HepG2 (cell line): ENCODE data around the gene FUCA2. TPM values are rescaled to one million over a fixed set of nuclear protein-coding genes. Genes with fewer than 3 reads are reported as not detected.

Experiments used
- ATF7 ChIP-seq, 2 experiments: fragments of 450-650 bp in 1 of 2; sonication (generic) in 1 of 2; formaldehyde crosslinking in 1 of 2; IDR thresholded peaks; 2 replicates each; pipeline versions ENCODE4 v1.4.0 to v1.6.1; 2016 to 2020; ENCODE audit warnings: antibody characterized with exemption in 1 of 2, mild to moderate bottlenecking in 1 of 2, missing genetic modification reagents in 1 of 2
- HOXA7 ChIP-seq: sonication (generic); formaldehyde crosslinking; IDR thresholded peaks from 2 replicates; pipeline ENCODE4 v1.8.1; 2022; ENCODE audit warnings: mild to moderate bottlenecking, missing genetic modification reagents, moderate library complexity
- KLF12 ChIP-seq: sonication (generic); formaldehyde crosslinking; IDR thresholded peaks from 2 replicates; pipeline ENCODE4 v1.4.0; 2020; ENCODE audit warnings: missing genetic modification reagents, borderline replicate concordance
- RARA ChIP-seq: IDR thresholded peaks from 2 replicates; pipeline ENCODE4 v1.6.1; 2016; ENCODE audit warnings: missing genetic modification reagents, missing compliant biosample characterization
- ZNF24 ChIP-seq: fragments of 450-650 bp; IDR thresholded peaks from 2 replicates; pipeline ENCODE4 v1.6.1; 2017; ENCODE audit warnings: antibody characterized with exemption, mild to moderate bottlenecking
- polyA plus RNA-seq, 8 experiments: library from polyadenylated mRNA; depleted of rRNA in 3 of 8; stranded (reverse) in 7 of 8; unstranded in 1 of 8; fragments of >200 nt; fragmentation: Illumina TruSeq in 4 of 8; extraction: Trizol in 4 of 8; gene quantifications; 2 replicates each; pipeline versions ENCODE4 v1.2.1 to v1.2.3, GENCODE V29; 2011 to 2016; ENCODE audit warnings: low read depth in 4 of 8, missing spikeins in 1 of 8, mixed read lengths in 1 of 8; ENCODE audit not compliant: insufficient read depth in 1 of 8
- total RNA-seq, 5 experiments: library from RNA; depleted of rRNA; stranded (reverse); fragments of >200 nt; fragmentation: Illumina TruSeq; extraction: Trizol; gene quantifications; 2 replicates each; pipeline ENCODE4 v1.2.3, GENCODE V29; 2016; ENCODE audit warnings: low read depth in 1 of 5
- TF ChIP-seq, protein P1 (sequence below): sonication (generic); formaldehyde crosslinking; IDR thresholded peaks from 2 replicates; pipeline ENCODE4 v1.5.0; 2020; ENCODE audit warnings: missing genetic modification reagents
- TF ChIP-seq, protein P2 (sequence below): sonication (generic); formaldehyde crosslinking; IDR thresholded peaks from 2 replicates; pipeline ENCODE4 v1.8.0; 2022; ENCODE audit warnings: missing genetic modification reagents, low read depth, mild to moderate bottlenecking, borderline replicate concordance
- TF ChIP-seq, protein P3 (sequence below): sonication (generic); formaldehyde crosslinking; IDR thresholded peaks from 2 replicates; pipeline ENCODE4 v1.5.1; 2020; ENCODE audit warnings: mild to moderate bottlenecking, missing genetic modification reagents, borderline replicate concordance

The FUCA2 gene
- total and polyA plus RNA-seq, 2 of the 13 experiments (the other 11 are each of a cell fraction or from before 2014, with no cell fraction given): 87.4 to 144 TPM

DNA sequence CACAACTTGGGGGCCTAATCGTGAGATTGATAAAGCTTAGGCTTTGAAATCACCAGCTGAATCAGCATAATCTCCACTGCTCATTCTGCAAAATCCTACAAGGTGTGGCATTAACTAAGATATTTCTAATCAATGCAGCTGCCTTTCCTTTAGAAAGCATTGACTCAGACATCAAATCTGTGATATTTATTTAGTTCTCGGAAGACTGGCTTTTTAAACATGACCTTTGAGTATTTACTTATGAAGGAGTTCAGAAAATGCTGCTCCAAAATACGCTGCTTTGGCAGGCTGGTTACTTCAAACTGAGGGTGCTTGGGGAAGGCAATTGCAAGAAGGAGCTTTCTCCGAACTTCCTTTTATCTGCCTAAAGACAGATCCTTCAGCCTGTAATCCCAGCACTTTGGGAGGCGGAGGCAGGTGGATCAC lies 23.7 kb upstream of the FUCA2 start (continued):
- no peak for TF ChIP-seq HOXA7 (CRISPR knock-in tag)
- no peak for TF ChIP-seq KLF12 (CRISPR knock-in tag)
- peak; percentile 45; the same call in 1 of the 2 replicates for TF ChIP-seq RARA (CRISPR knock-in tag)
- TF ChIP-seq, protein P1, sequence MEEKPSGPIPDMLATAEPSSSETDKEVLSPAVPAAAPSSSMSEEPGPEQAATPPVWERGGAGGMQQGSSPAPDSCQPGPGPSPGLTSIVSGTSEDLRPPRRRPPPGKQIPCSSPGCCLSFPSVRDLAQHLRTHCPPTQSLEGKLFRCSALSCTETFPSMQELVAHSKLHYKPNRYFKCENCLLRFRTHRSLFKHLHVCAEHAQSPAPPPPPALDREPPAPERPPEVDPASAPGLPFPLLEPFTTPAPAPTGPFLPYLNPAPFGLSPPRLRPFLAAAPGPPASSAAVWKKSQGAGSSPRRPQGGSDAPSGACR: no peak
- TF ChIP-seq ZNF24: no peak
- TF ChIP-seq, protein P2, sequence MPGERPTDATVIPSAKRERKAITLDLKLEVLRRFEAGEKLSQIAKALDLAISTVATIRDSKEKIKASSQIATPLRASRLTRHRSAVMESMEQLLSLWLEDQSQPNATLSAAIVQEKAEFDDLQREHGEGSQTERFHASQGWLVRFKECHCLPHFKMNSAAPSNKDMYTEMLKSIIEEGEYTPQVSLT: no peak
- TF ChIP-seq, protein P3, sequence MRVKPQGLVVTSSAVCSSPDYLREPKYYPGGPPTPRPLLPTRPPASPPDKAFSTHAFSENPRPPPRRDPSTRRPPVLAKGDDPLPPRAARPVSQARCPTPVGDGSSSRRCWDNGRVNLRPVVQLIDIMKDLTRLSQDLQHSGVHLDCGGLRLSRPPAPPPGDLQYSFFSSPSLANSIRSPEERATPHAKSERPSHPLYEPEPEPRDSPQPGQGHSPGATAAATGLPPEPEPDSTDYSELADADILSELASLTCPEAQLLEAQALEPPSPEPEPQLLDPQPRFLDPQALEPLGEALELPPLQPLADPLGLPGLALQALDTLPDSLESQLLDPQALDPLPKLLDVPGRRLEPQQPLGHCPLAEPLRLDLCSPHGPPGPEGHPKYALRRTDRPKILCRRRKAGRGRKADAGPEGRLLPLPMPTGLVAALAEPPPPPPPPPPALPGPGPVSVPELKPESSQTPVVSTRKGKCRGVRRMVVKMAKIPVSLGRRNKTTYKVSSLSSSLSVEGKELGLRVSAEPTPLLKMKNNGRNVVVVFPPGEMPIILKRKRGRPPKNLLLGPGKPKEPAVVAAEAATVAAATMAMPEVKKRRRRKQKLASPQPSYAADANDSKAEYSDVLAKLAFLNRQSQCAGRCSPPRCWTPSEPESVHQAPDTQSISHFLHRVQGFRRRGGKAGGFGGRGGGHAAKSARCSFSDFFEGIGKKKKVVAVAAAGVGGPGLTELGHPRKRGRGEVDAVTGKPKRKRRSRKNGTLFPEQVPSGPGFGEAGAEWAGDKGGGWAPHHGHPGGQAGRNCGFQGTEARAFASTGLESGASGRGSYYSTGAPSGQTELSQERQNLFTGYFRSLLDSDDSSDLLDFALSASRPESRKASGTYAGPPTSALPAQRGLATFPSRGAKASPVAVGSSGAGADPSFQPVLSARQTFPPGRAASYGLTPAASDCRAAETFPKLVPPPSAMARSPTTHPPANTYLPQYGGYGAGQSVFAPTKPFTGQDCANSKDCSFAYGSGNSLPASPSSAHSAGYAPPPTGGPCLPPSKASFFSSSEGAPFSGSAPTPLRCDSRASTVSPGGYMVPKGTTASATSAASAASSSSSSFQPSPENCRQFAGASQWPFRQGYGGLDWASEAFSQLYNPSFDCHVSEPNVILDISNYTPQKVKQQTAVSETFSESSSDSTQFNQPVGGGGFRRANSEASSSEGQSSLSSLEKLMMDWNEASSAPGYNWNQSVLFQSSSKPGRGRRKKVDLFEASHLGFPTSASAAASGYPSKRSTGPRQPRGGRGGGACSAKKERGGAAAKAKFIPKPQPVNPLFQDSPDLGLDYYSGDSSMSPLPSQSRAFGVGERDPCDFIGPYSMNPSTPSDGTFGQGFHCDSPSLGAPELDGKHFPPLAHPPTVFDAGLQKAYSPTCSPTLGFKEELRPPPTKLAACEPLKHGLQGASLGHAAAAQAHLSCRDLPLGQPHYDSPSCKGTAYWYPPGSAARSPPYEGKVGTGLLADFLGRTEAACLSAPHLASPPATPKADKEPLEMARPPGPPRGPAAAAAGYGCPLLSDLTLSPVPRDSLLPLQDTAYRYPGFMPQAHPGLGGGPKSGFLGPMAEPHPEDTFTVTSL: peak; percentile 77
- TF ChIP-seq ATF7 (IDR thresholded peaks at IDR 0.05): no peak
- TF ChIP-seq ATF7 (CRISPR knock-in tag; IDR thresholded peaks at IDR 0.05): no peak
